ENCODE measurements around the gene TRIM67.

- TF ChIP-seq POLR2A (IDR thresholded peaks at IDR 0.05; ENCODE audit: low read depth, low read length) = no peak
- no peak for TF ChIP-seq TAF1 (IDR thresholded peaks at IDR 0.05; ENCODE audit: borderline replicate concordance, low read depth, low read length)
Measured at GRCh38 chr1:231236208-231236591, 74.3 kb downstream of the TRIM67 start.
